Measurements from ENCODE around the gene TRAK1.

DNA sequence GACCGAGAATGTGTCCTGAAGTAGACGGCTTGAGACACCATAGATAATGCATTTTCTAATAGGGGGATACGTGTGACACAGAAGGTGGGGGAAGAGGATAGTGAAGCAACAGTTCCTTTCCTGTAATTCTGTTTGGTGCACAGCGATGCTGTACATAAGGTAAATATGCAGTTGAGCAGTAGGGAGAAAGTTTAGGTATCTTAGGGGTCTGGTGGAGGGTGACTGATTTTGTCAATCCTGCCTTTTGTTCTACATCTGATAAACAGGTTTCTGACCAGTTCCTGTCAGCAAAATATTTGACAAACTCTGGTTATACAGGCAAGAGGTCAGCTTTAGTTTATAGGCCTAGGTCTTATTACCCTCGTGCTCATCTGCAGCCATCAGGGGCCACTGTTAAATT lies 71.3 kb downstream of the TRAK1 start:
- TF ChIP-seq, protein P1, sequence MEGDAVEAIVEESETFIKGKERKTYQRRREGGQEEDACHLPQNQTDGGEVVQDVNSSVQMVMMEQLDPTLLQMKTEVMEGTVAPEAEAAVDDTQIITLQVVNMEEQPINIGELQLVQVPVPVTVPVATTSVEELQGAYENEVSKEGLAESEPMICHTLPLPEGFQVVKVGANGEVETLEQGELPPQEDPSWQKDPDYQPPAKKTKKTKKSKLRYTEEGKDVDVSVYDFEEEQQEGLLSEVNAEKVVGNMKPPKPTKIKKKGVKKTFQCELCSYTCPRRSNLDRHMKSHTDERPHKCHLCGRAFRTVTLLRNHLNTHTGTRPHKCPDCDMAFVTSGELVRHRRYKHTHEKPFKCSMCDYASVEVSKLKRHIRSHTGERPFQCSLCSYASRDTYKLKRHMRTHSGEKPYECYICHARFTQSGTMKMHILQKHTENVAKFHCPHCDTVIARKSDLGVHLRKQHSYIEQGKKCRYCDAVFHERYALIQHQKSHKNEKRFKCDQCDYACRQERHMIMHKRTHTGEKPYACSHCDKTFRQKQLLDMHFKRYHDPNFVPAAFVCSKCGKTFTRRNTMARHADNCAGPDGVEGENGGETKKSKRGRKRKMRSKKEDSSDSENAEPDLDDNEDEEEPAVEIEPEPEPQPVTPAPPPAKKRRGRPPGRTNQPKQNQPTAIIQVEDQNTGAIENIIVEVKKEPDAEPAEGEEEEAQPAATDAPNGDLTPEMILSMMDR (IDR thresholded peaks at IDR 0.05), result no peak
- TF ChIP-seq POLR2AphosphoS5 (IDR thresholded peaks at IDR 0.05) (no peak), POLR2A (IDR thresholded peaks at IDR 0.05) (no peak)
